Ishikawa (cell line): ENCODE results near the gene KRT38.

ENCODE experiments used
- CEBPB ChIP-seq: IDR thresholded peaks from 2 replicates; pipeline ENCODE4 v1.6.1; 2012
- CREB1 ChIP-seq: IDR thresholded peaks from 2 replicates; pipeline ENCODE4 v1.6.1; 2012; ENCODE audit warnings: low read depth
- EGR1 ChIP-seq: IDR thresholded peaks from 2 replicates; pipeline ENCODE4 v1.6.1; 2012
- EP300 ChIP-seq: IDR thresholded peaks from 2 replicates; pipeline ENCODE4 v1.6.1; 2012; ENCODE audit warnings: borderline replicate concordance
- FOXM1 ChIP-seq: IDR thresholded peaks from 2 replicates; pipeline ENCODE4 v1.6.1; 2012; ENCODE audit warnings: low read depth, borderline replicate concordance
- NFIC ChIP-seq: IDR thresholded peaks from 2 replicates; pipeline ENCODE4 v1.6.1; 2012
- RAD21 ChIP-seq: IDR thresholded peaks from 2 replicates; pipeline ENCODE4 v1.6.1; 2012; ENCODE audit warnings: low read depth
- TAF1 ChIP-seq: IDR thresholded peaks from 2 replicates; pipeline ENCODE4 v1.6.1; 2012; ENCODE audit warnings: low read depth, mild to moderate bottlenecking
- TCF12 ChIP-seq: IDR thresholded peaks from 2 replicates; pipeline ENCODE4 v1.6.1; 2012; ENCODE audit warnings: low read depth
- TEAD4 ChIP-seq: IDR thresholded peaks from 2 replicates; pipeline ENCODE4 v1.6.1; 2012
- YY1 ChIP-seq: IDR thresholded peaks from 2 replicates; pipeline ENCODE4 v1.6.1; 2012; ENCODE audit warnings: low read depth
- ZBTB7A ChIP-seq: IDR thresholded peaks from 2 replicates; pipeline ENCODE4 v1.6.1; 2012; ENCODE audit warnings: low read depth
- TF ChIP-seq, protein P1 (sequence below): IDR thresholded peaks from 2 replicates; pipeline ENCODE4 v1.6.1; 2012
- TF ChIP-seq, protein P2 (sequence below): IDR thresholded peaks from 2 replicates; pipeline ENCODE4 v1.6.1; 2012; ENCODE audit warnings: low read depth, mild to moderate bottlenecking
- TF ChIP-seq, protein P3 (sequence below): IDR thresholded peaks from 2 replicates; pipeline ENCODE4 v1.6.1; 2012

Gene KRT38

DNA sequence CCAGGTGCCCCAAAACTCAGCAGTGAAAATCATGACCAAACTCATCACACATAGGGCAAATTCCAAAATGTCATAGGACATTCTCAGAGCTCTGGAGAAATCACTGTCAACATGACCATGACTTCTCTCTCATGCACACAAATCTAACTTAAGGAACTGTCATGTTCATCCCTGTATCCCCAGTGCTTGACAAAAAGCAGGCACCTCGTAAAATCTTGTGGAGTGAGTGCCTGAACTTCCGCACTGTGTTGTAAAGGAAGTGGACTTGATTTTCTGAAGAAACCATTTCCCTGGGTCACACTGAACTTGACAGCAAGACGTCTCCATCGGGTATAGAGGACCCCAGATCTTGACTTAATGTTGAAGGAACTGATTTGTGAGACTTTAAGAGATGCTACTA is 19.2 kb downstream of the KRT38 start:
- TF ChIP-seq TCF12 (no peak), FOXM1 (no peak), RAD21 (no peak), TEAD4 (no peak), ZBTB7A (no peak), EP300 (no peak), NFIC (no peak), TAF1 (no peak), EGR1 (no peak), YY1 (no peak), CREB1 (no peak), CEBPB (no peak)
- TF ChIP-seq, protein P1, sequence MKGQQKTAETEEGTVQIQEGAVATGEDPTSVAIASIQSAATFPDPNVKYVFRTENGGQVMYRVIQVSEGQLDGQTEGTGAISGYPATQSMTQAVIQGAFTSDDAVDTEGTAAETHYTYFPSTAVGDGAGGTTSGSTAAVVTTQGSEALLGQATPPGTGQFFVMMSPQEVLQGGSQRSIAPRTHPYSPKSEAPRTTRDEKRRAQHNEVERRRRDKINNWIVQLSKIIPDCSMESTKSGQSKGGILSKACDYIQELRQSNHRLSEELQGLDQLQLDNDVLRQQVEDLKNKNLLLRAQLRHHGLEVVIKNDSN, result no peak
- TF ChIP-seq, protein P2, sequence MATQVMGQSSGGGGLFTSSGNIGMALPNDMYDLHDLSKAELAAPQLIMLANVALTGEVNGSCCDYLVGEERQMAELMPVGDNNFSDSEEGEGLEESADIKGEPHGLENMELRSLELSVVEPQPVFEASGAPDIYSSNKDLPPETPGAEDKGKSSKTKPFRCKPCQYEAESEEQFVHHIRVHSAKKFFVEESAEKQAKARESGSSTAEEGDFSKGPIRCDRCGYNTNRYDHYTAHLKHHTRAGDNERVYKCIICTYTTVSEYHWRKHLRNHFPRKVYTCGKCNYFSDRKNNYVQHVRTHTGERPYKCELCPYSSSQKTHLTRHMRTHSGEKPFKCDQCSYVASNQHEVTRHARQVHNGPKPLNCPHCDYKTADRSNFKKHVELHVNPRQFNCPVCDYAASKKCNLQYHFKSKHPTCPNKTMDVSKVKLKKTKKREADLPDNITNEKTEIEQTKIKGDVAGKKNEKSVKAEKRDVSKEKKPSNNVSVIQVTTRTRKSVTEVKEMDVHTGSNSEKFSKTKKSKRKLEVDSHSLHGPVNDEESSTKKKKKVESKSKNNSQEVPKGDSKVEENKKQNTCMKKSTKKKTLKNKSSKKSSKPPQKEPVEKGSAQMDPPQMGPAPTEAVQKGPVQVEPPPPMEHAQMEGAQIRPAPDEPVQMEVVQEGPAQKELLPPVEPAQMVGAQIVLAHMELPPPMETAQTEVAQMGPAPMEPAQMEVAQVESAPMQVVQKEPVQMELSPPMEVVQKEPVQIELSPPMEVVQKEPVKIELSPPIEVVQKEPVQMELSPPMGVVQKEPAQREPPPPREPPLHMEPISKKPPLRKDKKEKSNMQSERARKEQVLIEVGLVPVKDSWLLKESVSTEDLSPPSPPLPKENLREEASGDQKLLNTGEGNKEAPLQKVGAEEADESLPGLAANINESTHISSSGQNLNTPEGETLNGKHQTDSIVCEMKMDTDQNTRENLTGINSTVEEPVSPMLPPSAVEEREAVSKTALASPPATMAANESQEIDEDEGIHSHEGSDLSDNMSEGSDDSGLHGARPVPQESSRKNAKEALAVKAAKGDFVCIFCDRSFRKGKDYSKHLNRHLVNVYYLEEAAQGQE, result no peak
- TF ChIP-seq, protein P3, sequence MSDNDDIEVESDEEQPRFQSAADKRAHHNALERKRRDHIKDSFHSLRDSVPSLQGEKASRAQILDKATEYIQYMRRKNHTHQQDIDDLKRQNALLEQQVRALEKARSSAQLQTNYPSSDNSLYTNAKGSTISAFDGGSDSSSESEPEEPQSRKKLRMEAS, result no peak

DNA sequence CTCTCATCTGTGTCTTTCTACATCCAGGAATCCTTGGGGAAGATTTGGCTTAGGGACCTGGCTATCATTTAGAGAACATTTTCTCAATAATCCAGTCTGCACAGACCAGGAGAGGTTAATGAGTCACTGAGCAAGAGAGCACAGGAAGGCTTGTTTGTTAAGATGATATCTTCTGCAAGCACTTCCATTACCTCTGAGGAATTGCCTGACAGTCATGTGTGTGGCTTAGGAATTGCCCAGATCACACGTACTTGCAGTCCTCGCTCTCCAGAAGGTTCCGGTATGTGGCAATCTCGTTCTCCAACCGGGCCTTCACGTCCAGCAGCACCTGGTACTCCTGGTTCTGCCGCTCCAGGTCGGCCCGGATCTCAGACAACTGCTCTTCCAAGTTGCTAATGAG is 19.7 kb downstream of the KRT38 start:
- TF ChIP-seq NFIC, result no peak
- no peak for TF ChIP-seq EGR1
- no peak for TF ChIP-seq FOXM1
- no peak for TF ChIP-seq CEBPB
- TF ChIP-seq CREB1, result no peak
- no peak for TF ChIP-seq YY1
- no peak for TF ChIP-seq TAF1
- TF ChIP-seq, protein P1, result no peak
- TF ChIP-seq, protein P2, result no peak
- no peak for TF ChIP-seq ZBTB7A
- no peak for TF ChIP-seq TCF12
- no peak for TF ChIP-seq TEAD4
- TF ChIP-seq, protein P3, result no peak
- TF ChIP-seq EP300, result no peak
- TF ChIP-seq RAD21, result no peak

DNA sequence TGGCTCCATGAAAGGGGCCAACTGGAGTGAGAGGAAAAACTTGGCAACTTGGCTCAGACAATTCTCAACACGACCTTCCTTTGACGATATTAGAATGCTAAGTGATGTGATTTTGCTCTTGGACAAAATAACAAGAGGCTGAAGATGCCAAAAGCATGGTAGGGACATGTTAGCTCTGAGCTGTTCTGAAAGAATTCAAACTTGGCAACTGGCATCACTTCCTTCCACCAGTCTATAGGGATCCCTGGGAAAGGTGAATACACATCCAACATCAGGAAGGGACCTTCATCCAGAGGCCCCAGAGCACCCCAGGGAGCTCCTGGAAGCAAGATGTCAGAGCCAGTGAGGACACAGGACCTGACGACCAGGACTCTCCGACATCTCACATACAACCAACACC is 20.6 kb downstream of the KRT38 start:
- TF ChIP-seq, protein P3, result no peak
- TF ChIP-seq YY1, result no peak

DNA sequence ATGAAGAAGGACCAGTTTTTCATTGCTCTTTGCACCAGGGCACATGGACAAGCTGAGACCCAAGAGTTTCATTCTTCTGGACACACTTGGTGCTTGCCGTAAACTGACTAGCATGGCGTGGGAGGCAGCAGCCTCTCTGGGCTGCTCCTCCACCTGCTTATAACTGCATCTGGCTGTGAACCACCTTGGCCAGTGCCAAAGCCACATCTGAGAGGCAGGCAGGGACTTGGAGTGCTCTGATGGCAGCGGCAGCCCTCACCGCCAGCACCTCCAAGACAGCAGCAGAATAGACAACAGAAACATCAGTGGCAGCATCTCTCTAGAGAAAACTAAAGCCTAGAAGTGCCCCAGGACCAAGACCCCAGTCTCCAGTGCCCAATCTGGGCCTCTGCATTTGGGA is 21.1 kb downstream of the KRT38 start:
- TF ChIP-seq NFIC, result no peak
- TF ChIP-seq, protein P2, result no peak

DNA sequence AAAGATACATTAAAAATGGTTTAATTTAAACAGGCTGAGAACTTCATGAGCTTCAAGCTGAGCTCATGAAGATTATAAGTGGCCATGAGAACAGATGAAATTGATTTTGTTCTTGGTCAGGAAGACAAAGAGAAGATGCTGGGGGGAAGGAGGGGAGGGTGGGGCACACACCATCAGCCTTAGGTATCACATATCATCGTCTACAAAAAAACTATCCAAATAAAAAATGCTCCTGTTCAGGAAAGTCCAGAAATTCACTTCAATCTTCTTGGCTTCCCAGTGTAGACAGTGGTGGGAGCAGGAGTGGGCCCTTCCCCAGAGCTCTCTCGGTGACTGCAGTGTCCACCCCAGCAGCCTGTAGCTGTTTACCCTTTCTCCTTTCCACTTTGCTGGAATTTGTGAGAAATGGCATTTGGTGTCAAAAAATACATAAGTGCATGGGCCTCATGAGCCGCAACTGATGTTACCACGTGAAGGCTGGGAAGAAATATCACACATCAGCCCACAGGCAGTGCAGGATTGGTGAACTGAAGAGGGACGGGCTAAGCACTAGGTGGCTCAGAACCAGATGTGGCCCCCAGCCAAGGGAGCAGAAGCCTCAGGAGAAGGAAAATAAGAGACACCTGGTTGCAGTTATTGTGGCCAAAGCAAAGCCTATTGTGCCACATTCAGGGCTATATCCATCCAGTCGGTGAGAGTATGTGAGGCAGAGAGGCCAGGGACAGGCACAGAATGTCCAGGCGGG is 22.5 kb downstream of the KRT38 start:
- TF ChIP-seq EGR1 (no peak), CREB1 (no peak), ZBTB7A (no peak), TCF12 (no peak), NFIC (no peak), CEBPB (no peak), TAF1 (no peak), EP300 (no peak), YY1 (no peak), TEAD4 (no peak), RAD21 (no peak)
- TF ChIP-seq, protein P1, result no peak
- TF ChIP-seq, protein P2, result no peak
- TF ChIP-seq, protein P3, result no peak
